Neutrophil (primary cell): ENCODE results near the gene PPDPF.

ENCODE experiments used
- H3K27ac ChIP-seq: fragments of 200-600 bp; sonication (generic); 2 replicates; pipeline ENCODE4 v1.5.1; 2016; ENCODE audit warnings: mild to moderate bottlenecking, moderate library complexity
- H3K27me3 ChIP-seq: fragments of 200-600 bp; sonication (generic); 2 replicates; pipeline ENCODE4 v1.6.0; 2016; ENCODE audit warnings: mild to moderate bottlenecking
- H3K36me3 ChIP-seq: fragments of 200-600 bp; sonication (generic); 2 replicates; pipeline ENCODE4 v1.5.1; 2017
- H3K4me1 ChIP-seq, 2 experiments: fragments of 200-600 bp in 1 of 2; sonication (generic) in 1 of 2; 1 replicate in 1 of 2; 2 replicates in 1 of 2; pipeline versions ENCODE4 v1.5.1 to v1.6.1; 2013 to 2016; ENCODE audit warnings: low read depth in 1 of 2, low read length in 1 of 2, mild to moderate bottlenecking in 1 of 2, moderate library complexity in 1 of 2; ENCODE audit not compliant: control insufficient read depth in 1 of 2, insufficient read depth in 1 of 2
- H3K4me3 ChIP-seq, 2 experiments: fragments of 200-600 bp in 1 of 2; sonication (generic) in 1 of 2; 1 replicate in 1 of 2; 2 replicates in 1 of 2; pipeline ENCODE4 v1.5.1; 2013 to 2016; ENCODE audit warnings: low read depth in 1 of 2, low read length in 1 of 2, mild to moderate bottlenecking in 1 of 2, moderate library complexity in 1 of 2
- H3K9me3 ChIP-seq: fragments of 200-600 bp; sonication (generic); 2 replicates; pipeline ENCODE4 v1.5.1; 2016
- CTCF ChIP-seq: fragments of 200-600 bp; sonication (generic); IDR thresholded peaks from 2 replicates; pipeline ENCODE4 v1.5.1; 2016; ENCODE audit warnings: antibody characterized with exemption

PPDPF gene

DNA sequence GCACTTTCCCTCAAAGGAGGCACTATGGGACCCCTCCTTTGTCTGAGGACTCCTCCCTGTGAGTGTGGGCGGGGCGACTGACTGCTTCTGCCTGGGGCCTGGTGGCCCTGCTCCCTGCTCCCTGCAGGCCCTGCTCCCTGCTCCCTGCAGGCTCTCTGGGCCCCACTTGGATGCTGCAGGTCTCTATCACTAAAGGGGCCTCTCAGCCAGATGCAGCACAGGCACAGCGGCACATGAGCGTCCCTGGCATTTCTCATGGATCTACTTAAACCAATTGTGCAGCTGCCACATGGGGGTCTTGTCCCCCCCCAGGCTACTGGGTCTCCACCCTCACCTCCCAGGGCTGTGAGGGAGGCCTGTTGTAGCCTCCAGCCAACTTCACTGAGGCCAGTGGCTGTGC, 29.5 kb upstream of the PPDPF start:
- Histone ChIP-seq H3K9me3 (no peaks in the 10 kb centered on the region), H3K4me1 (peaks cover 0 to 2% of the 10 kb centered on the region in 2 experiments), H3K36me3 (no peaks in the 10 kb centered on the region), H3K27ac (no peak overlapping the region), H3K4me3 (no peak overlapping the region), H3K27me3 (peaks cover 74% of the 10 kb centered on the region)
- no peak for TF ChIP-seq CTCF

GRCh38 chr20:63491635-63492230, 28.8 kb upstream of the PPDPF start:
- Histone ChIP-seq H3K4me1 (peaks cover 4 to 7% of the 10 kb centered on the region in 2 experiments), H3K4me3 (no peak overlapping the region), H3K27me3 (peaks cover 81% of the 10 kb centered on the region), H3K36me3 (no peaks in the 10 kb centered on the region), H3K9me3 (no peaks in the 10 kb centered on the region), H3K27ac (no peak overlapping the region)
- no peak for TF ChIP-seq CTCF

DNA sequence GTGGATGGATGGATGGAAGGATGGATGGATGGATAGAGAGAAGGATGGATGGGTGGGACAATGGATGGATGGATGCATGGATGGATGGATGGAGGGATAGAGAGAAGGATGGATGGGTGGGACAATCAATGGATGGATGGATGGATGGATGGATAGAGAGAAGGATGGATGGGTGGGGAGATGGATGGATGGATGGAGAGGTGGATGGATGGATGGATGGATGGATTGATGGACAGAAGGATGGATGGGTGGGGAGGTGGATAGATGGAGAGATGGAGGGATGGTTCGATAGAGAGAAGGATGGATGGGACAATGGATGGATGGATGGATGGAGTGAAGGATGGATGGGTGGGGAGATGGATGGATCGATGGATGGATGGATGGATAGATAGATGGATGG, 28.0 kb upstream of the PPDPF start:
- TF ChIP-seq CTCF, result no peak
- Histone ChIP-seq H3K4me1 (peaks cover 4 to 7% of the 10 kb centered on the region in 2 experiments), H3K9me3 (no peaks in the 10 kb centered on the region), H3K36me3 (no peaks in the 10 kb centered on the region), H3K27ac (no peak overlapping the region), H3K27me3 (peaks cover 81% of the 10 kb centered on the region), H3K4me3 (no peak overlapping the region)

DNA sequence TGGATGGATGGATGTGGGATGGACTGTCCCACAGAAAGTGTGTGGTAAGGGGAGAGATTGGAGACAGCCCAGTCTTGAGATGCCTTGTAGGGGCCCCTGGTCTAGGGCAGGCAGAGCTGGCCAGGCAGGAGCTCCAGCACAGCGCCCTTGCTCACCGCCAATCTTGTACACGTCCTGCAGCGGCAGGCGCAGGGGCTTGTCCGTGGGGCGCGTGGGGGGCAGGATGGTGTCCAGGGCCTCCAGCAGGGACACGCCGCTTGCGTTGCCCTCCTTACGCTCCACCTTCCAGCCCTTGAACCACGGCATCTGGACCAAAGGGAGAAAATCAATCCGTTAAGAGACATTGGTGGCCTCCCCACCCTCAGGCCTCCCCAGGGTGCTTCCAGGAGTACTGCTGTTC, 27.6 kb upstream of the PPDPF start:
- TF ChIP-seq CTCF, result no peak
- Histone ChIP-seq H3K4me1 (peaks cover 4 to 7% of the 10 kb centered on the region in 2 experiments), H3K4me3 (no peak overlapping the region), H3K27ac (no peak overlapping the region), H3K36me3 (no peaks in the 10 kb centered on the region), H3K27me3 (peaks cover 81% of the 10 kb centered on the region), H3K9me3 (no peaks in the 10 kb centered on the region)

- Histone ChIP-seq H3K36me3 (no peaks in the 10 kb centered on the region), H3K27me3 (peaks cover 81% of the 10 kb centered on the region), H3K4me3 (no peak overlapping the region), H3K27ac (no peak overlapping the region), H3K9me3 (no peaks in the 10 kb centered on the region), H3K4me1 (peaks cover 4 to 7% of the 10 kb centered on the region in 2 experiments)
- TF ChIP-seq CTCF, result no peak
These were observed 27.0 kb upstream of the PPDPF start for GRCh38 chr20:63493563-63494020.
